ENCODE results near the gene WDR77.

WDR77 gene

GRCh38 chr1:111462370-111463028 lies 13.4 kb upstream of the WDR77 start:
- H3K79me2 ChIP-seq (ENCODE audit: control insufficient read depth, insufficient read depth, low read length), result no peaks in the 10 kb centered on the region
- no CpG with 5 or more reads among the region's 4 CpGs for WGBS (ENCODE audit: extremely low coverage, insufficient coverage, low lambda C conversion rate)
- peaks cover 7% of the 10 kb centered on the region for H3K36me3 ChIP-seq (ENCODE audit: control insufficient read depth, insufficient read depth, low read length)

GRCh38 chr1:111461765-111462164 lies 12.7 kb upstream of the WDR77 start:
- no peak for DNase-seq
- H3K36me3 ChIP-seq (ENCODE audit: control insufficient read depth, insufficient read depth, low read length), result peaks cover 9% of the 10 kb centered on the region
- WGBS (ENCODE audit: extremely low coverage, insufficient coverage, low lambda C conversion rate), result no CpG with 5 or more reads among the region's 6 CpGs

More at GRCh38 chr1:111462370-111463028, 13.4 kb upstream of the WDR77 start:
- Histone ChIP-seq H4K8ac (ENCODE audit: low read depth, low read length) (no peak overlapping the region), H2BK5ac (ENCODE audit: low read length) (no peak overlapping the region), H2BK120ac (ENCODE audit: low read depth, low read length) (no peak overlapping the region), H3K4me2 (ENCODE audit: low read length) (no peak overlapping the region), H2BK15ac (replicated peaks; ENCODE audit: low read depth) (no peak overlapping the region), H3K4me1 (ENCODE audit: control insufficient read depth, low read depth, low read length) (no peaks in the 10 kb centered on the region), H2AK5ac (ENCODE audit: low read length) (no peak overlapping the region), H3K18ac (ENCODE audit: low read length) (no peak overlapping the region), H3K4ac (ENCODE audit: low read depth, low read length) (no peak overlapping the region), H3K56ac (ENCODE audit: low read length) (no peak overlapping the region), H3K79me1 (ENCODE audit: low read length) (peaks cover 1% of the 10 kb centered on the region), H3K27me3 (ENCODE audit: insufficient read depth, low read length, poor library complexity) (no peaks in the 10 kb centered on the region), H3K23ac (ENCODE audit: low read length) (no peak overlapping the region), H3K4me3 (ENCODE audit: low read length) (no peak overlapping the region), H3K27ac (ENCODE audit: low read depth, low read length) (no peak overlapping the region), H3K9ac (ENCODE audit: low read length) (no peak overlapping the region), H4K5ac (ENCODE audit: low read length) (no peak overlapping the region)
- DNase-seq, result no peak

GRCh38 chr1:111455642-111456031 lies 6.6 kb upstream of the WDR77 start:
- Histone ChIP-seq H3K36me3 (ENCODE audit: control insufficient read depth, insufficient read depth, low read length) (peaks cover 9% of the 10 kb centered on the region), H3K4me2 (ENCODE audit: low read length) (no peak overlapping the region), H3K23ac (ENCODE audit: low read length) (no peak overlapping the region), H3K27ac (ENCODE audit: low read depth, low read length) (no peak overlapping the region), H3K79me2 (ENCODE audit: control insufficient read depth, insufficient read depth, low read length) (peaks cover 9% of the 10 kb centered on the region), H2BK15ac (replicated peaks; ENCODE audit: low read depth) (no peak overlapping the region), H2BK5ac (ENCODE audit: low read length) (no peak overlapping the region), H3K18ac (ENCODE audit: low read length) (no peak overlapping the region), H3K4me1 (ENCODE audit: control insufficient read depth, low read depth, low read length) (no peaks in the 10 kb centered on the region), H3K27me3 (ENCODE audit: insufficient read depth, low read length, poor library complexity) (no peaks in the 10 kb centered on the region), H2BK120ac (ENCODE audit: low read depth, low read length) (no peak overlapping the region), H3K9ac (ENCODE audit: low read length) (no peak overlapping the region), H3K79me1 (ENCODE audit: low read length) (peaks cover 9% of the 10 kb centered on the region), H3K56ac (ENCODE audit: low read length) (no peak overlapping the region), H4K8ac (ENCODE audit: low read depth, low read length) (no peak overlapping the region), H3K4me3 (ENCODE audit: low read length) (no peak overlapping the region), H3K4ac (ENCODE audit: low read depth, low read length) (no peak overlapping the region), H2AK5ac (ENCODE audit: low read length) (no peak overlapping the region), H4K5ac (ENCODE audit: low read length) (no peak overlapping the region)
- WGBS (ENCODE audit: extremely low coverage, insufficient coverage, low lambda C conversion rate), result no CpG with 5 or more reads among the region's 3 CpGs
- DNase-seq, result no peak

More at GRCh38 chr1:111461765-111462164, 12.7 kb upstream of the WDR77 start:
- H3K23ac ChIP-seq (ENCODE audit: low read length), result no peak overlapping the region
- H3K4me3 ChIP-seq (ENCODE audit: low read length), result no peak overlapping the region
- no peak overlapping the region for H2BK120ac ChIP-seq (ENCODE audit: low read depth, low read length)
- H3K9ac ChIP-seq (ENCODE audit: low read length), result no peak overlapping the region
- no peaks in the 10 kb centered on the region for H3K79me2 ChIP-seq (ENCODE audit: control insufficient read depth, insufficient read depth, low read length)
- H3K4me1 ChIP-seq (ENCODE audit: control insufficient read depth, low read depth, low read length), result no peaks in the 10 kb centered on the region
- H4K5ac ChIP-seq (ENCODE audit: low read length), result no peak overlapping the region
- no peak overlapping the region for H2BK5ac ChIP-seq (ENCODE audit: low read length)
- no peaks in the 10 kb centered on the region for H3K27me3 ChIP-seq (ENCODE audit: insufficient read depth, low read length, poor library complexity)
- peaks cover 1% of the 10 kb centered on the region for H3K79me1 ChIP-seq (ENCODE audit: low read length)
- H3K56ac ChIP-seq (ENCODE audit: low read length), result no peak overlapping the region
- H2AK5ac ChIP-seq (ENCODE audit: low read length), result no peak overlapping the region
- no peak overlapping the region for H3K4me2 ChIP-seq (ENCODE audit: low read length)
- no peak overlapping the region for H2BK15ac ChIP-seq (replicated peaks; ENCODE audit: low read depth)
- H3K4ac ChIP-seq (ENCODE audit: low read depth, low read length), result no peak overlapping the region
- H4K8ac ChIP-seq (ENCODE audit: low read depth, low read length), result no peak overlapping the region
- H3K27ac ChIP-seq (ENCODE audit: low read depth, low read length), result no peak overlapping the region
- no peak overlapping the region for H3K18ac ChIP-seq (ENCODE audit: low read length)

- Histone ChIP-seq H3K4ac (ENCODE audit: low read depth, low read length) (no peak overlapping the region), H3K4me2 (ENCODE audit: low read length) (no peak overlapping the region), H3K27ac (ENCODE audit: low read depth, low read length) (no peak overlapping the region), H3K27me3 (ENCODE audit: insufficient read depth, low read length, poor library complexity) (no peaks in the 10 kb centered on the region), H2BK120ac (ENCODE audit: low read depth, low read length) (no peak overlapping the region), H3K36me3 (ENCODE audit: control insufficient read depth, insufficient read depth, low read length) (peaks cover 9% of the 10 kb centered on the region), H2BK15ac (replicated peaks; ENCODE audit: low read depth) (no peak overlapping the region), H3K79me2 (ENCODE audit: control insufficient read depth, insufficient read depth, low read length) (peaks cover 14% of the 10 kb centered on the region), H3K56ac (ENCODE audit: low read length) (no peak overlapping the region), H2AK5ac (ENCODE audit: low read length) (no peak overlapping the region), H3K4me3 (ENCODE audit: low read length) (no peak overlapping the region), H4K8ac (ENCODE audit: low read depth, low read length) (no peak overlapping the region), H3K23ac (ENCODE audit: low read length) (no peak overlapping the region), H3K79me1 (ENCODE audit: low read length) (peaks cover 11% of the 10 kb centered on the region), H3K9ac (ENCODE audit: low read length) (no peak overlapping the region), H3K18ac (ENCODE audit: low read length) (no peak overlapping the region), H2BK5ac (ENCODE audit: low read length) (no peak overlapping the region), H4K5ac (ENCODE audit: low read length) (no peak overlapping the region), H3K4me1 (ENCODE audit: control insufficient read depth, low read depth, low read length) (peaks cover 2% of the 10 kb centered on the region)
- DNase-seq, result no peak
- no CpG with 5 or more reads among the region's 5 CpGs for WGBS (ENCODE audit: extremely low coverage, insufficient coverage, low lambda C conversion rate)
Observed at GRCh38 chr1:111454859-111455641, 6.0 kb upstream of the WDR77 start.

- Histone ChIP-seq H3K4ac (ENCODE audit: low read depth, low read length) (no peak overlapping the region), H3K4me3 (ENCODE audit: low read length) (no peak overlapping the region), H4K5ac (ENCODE audit: low read length) (no peak overlapping the region), H3K23ac (ENCODE audit: low read length) (no peak overlapping the region), H3K9ac (ENCODE audit: low read length) (no peak overlapping the region), H3K4me2 (ENCODE audit: low read length) (no peak overlapping the region), H3K18ac (ENCODE audit: low read length) (no peak overlapping the region), H3K79me2 (ENCODE audit: control insufficient read depth, insufficient read depth, low read length) (peaks cover 22% of the 10 kb centered on the region), H3K56ac (ENCODE audit: low read length) (no peak overlapping the region), H4K8ac (ENCODE audit: low read depth, low read length) (no peak overlapping the region), H2BK15ac (replicated peaks; ENCODE audit: low read depth) (no peak overlapping the region), H3K36me3 (ENCODE audit: control insufficient read depth, insufficient read depth, low read length) (peaks cover 7% of the 10 kb centered on the region), H3K4me1 (ENCODE audit: control insufficient read depth, low read depth, low read length) (peaks cover 2% of the 10 kb centered on the region), H3K27ac (ENCODE audit: low read depth, low read length) (no peak overlapping the region), H2BK5ac (ENCODE audit: low read length) (no peak overlapping the region), H3K27me3 (ENCODE audit: insufficient read depth, low read length, poor library complexity) (no peaks in the 10 kb centered on the region), H2BK120ac (ENCODE audit: low read depth, low read length) (no peak overlapping the region), H3K79me1 (ENCODE audit: low read length) (peaks cover 13% of the 10 kb centered on the region), H2AK5ac (ENCODE audit: low read length) (no peak overlapping the region)
- DNase-seq, result no peak
- WGBS (ENCODE audit: extremely low coverage, insufficient coverage, low lambda C conversion rate), result 100% methylated on average over 1 of the region's 3 CpGs
Observed at GRCh38 chr1:111453706-111454105, 4.7 kb upstream of the WDR77 start.
